Activated effector memory CD4-positive, alpha-beta T cell treated with anti-CD3 and anti-CD28 coated beads, Interleukin-2, amount 50 U/mL, for 16 hours (primary cell): ENCODE data around the gene STOML1.

Experiments
- DNase-seq: peaks from one replicate; pipeline ENCODE4 v3.0.0-alpha.2; 2020

STOML1 gene

GRCh38 chr15:74013374-74013894, 21.3 kb upstream of the STOML1 start:
- no peak for DNase-seq

GRCh38 chr15:74011610-74012009, 19.5 kb upstream of the STOML1 start:
- DNase-seq, result no peak

- DNase-seq, result no peak
Measured at GRCh38 chr15:74010929-74011540, 18.9 kb upstream of the STOML1 start.

- no peak for DNase-seq
Measured at GRCh38 chr15:74008901-74009300, 16.8 kb upstream of the STOML1 start.

DNA sequence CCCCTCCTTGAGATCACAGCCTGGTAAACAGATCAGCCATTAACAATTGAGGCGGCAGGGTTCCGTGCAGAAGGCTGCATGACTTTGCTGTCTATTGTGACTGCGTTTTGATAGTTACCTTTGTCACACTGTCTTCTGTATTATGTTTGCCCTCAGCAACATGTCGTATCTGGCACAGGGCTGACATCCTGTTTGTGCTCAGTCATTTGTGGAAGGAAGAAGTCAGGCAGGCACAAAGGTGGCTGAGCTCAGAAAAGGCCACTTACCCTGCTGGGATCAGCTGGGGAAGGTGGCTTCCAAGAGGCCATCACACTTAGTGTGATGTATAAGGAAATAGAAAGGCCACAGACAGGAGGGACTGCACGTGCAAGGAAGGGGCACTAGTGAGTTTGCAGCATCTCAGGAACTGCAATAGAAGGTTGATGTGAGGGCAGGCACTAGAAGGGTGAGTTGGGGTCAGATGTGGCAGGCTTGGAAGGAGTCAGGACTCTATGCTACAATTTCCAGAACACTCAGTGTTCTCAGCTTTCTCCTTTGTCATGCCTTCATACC, 15.8 kb upstream of the STOML1 start:
- no peak for DNase-seq

DNA sequence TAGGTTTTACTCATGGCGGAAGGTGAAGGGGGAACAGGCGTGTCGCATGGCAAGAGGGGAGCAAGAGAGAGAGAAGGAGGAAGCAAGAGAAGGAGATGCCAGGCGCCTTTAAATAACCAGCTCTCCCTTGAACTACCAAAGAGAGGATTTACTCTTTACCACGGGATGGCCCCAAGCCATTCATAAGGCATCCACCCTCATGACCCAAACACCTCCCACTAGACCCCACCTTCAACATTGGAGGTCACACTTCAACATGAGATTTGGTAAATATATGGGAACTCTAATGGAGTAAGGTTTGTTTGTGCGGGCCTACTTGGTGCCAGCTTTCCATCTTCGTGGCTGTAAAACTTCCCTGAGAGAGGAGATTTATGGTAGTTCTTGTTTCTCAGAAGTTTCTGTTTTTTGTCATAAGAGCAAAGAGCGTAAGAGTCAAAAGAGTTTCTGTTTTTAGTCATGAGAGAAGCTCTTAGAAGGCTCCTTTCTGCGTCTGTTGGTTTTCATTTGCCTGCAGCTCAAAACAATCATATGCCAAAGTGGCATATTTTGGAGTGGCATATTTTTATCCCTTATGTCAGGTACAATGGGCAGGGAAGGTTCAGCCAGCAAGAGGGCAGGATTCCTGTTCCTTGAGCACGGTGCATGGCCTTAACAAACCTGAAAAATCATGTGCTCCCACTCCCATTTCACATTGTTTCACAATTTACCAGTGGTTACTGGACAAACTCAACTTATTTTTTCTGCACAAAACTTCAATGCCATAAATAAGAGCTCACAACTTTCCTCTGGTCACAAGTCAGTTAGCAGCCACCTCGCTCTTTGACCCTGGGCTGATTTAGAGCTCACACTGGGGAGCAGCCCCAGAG, 14.9 kb upstream of the STOML1 start:
- no peak for DNase-seq

GRCh38 chr15:73997986-73998385, 5.9 kb upstream of the STOML1 start:
- no peak for DNase-seq

DNA sequence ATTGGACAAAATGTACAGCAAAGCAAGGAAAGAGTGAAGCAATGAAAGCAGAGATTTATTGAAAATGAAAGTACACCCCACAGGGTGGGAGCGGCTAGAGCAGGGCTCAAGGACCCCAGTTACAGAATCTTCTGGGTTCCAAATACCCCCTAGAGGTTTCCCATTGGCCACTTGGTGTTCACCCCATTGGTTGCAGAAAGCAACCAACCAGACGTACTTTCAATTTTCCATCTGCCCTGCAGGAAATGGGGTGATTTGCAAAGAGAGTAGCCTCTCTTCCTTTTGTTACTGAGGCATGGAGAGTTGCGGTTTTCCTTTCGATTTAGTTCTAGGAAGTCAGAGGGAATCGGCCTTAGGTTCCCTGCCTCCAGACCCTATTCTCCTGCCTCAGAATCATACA, 4.8 kb upstream of the STOML1 start:
- peak; percentile 71 for DNase-seq

GRCh38 chr15:73996267-73996666, 4.2 kb upstream of the STOML1 start:
- no peak for DNase-seq

DNA sequence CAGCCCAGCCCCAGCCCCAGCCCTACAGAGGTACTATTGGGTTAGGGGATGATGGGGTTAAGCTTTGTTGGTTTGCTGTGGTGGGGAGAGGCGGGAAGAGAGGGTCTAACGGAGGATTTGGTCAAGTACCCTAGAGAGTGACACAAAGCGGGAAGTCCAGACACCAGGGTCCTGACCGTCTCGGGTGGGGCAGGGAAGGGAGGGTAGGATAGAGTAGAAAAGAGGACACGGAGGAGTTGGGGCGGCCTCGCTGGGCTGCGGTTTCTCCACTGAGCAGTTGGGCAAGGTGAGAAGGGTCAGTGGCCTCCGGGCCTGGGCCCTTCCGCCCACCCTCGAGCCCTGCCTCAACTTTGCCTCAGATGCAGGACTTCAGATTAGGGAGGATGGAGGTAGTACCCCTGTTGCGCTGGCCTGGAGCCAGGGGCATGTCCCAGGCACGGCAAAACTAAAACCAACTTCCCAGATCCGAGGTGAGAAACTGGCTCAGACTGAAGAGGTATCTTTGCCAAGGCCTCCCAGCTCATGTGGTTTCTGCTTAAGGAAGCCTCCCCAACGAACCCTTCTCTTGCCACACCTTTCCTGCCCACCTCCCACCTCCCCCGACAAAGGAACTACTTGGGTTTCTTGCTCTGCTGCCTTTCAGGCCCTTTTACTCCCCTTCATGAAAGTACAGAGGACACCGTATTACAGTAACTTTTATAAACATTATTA, 3.0 kb upstream of the STOML1 start:
- DNase-seq, result peak; percentile 71

- DNase-seq, result peak; percentile 97
Measured at GRCh38 chr15:73994413-73994883, 2.4 kb upstream of the STOML1 start, which contains the start of gene PML. Gene PML (plus strand): TSS chr15:73994716. CDS start chr15:73994813, 97 bp downstream.

DNA sequence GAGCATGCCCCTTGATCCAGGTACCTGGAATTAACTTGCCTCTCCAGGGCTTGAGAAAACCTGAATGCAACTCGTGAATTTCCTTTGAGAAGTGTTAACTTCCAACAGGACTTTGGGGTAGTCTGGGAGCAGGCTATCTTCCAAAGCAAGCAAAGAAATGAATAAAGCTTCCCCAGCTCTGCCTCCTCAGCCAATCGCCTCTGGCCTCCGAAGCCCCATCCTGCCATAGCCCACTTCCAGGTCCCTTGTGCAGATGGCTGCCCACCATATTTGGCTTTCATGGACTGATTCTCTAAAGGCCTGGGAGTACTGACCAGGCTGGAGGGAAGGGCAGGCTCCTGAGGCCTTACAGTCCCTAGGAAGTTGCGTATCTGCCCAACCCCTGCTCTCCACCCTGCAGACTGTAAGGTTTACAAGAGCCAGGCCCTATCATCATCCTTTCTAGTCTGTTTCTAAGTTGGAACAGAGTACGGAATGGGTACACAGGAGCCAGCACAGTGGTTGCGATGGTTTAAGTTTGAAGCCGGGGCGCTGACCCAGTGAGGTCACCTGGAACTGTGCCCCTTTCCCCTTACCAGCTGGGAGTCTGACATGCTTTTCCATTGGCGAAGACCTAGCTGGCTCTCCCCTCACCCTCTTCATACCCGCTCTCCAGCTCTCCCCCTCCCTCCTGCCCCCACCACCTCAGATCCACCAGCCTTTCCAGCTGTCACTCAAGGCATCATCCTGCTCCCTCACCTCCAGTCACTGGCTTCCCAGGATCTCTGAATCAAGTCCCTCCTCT, 1.3 kb upstream of the STOML1 start:
- no peak for DNase-seq

GRCh38 chr15:73992594-73992898, 451 bp upstream of the STOML1 start:
- no peak for DNase-seq

- no peak for DNase-seq
Measured at GRCh38 chr15:73991260-73991659, 835 bp downstream of the STOML1 start.

- DNase-seq, result no peak
Measured at GRCh38 chr15:73990250-73991005, 1.7 kb downstream of the STOML1 start.

GRCh38 chr15:73989001-73989798, 2.9 kb downstream of the STOML1 start:
- no peak for DNase-seq

DNA sequence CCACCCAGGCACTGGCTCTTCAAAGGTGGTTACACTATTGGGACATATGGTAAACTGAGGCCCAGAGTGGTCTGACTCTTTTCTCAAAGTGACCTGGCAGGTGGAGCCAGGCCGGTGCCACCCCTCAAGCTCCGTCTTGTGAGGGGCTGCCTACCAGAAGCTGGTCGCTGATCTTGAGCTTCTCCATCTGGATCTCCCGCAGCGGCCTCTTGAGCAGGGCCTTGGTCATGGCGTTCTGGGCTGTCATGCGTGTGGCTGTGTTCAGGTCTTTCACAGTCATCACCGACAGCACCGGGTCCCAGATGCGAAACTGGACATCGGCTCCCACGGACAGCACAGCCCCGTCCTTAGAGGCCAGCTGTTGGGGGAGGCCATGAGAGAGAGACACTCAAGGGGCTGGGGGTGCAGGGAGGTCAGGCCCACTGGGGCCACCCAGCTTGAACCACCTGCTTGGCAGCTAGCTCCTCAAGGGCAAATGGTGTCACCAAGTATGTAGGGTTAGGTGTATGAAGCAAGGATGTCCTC, 3.6 kb downstream of the STOML1 start:
- DNase-seq, result no peak

DNA sequence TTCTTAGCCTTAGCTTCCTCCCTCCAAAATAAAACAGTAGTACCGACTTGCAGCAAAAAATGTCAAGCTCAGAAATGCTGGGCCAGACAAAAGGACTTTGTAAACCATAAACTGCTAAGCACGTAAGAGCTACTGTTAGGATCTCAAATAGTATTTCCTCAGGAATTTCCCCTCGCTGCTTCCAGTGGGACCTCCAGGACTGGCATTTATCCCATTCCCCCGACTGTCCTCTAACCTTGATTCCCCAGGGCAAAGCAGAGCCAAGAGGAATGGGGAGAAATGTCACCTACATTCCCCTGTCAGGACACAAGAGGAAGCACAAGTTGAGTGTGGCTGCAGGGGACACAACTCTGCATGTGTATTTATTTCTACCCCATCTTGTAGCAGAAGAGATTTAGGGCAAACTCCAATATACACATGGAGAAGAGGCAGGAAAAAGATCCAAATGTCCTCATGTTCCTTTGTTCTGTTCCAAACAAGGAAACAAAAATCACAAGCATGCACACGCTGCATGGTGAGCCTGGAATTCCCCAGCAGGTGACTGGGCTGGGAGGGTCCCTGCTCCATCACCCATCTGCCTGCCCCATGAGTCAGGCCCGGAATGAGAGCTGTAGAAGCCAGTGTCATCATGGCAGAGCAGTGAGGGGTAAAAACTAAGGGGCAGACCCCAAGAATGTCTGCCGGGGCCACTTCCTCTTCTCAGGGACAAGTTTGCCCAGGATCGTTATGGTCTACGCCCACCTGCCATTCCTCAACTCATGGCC, 4.2 kb downstream of the STOML1 start:
- DNase-seq, result no peak

- no peak for DNase-seq
Measured at GRCh38 chr15:73987250-73987649, 4.8 kb downstream of the STOML1 start.

- DNase-seq, result no peak
Measured at GRCh38 chr15:73986776-73987056, 5.4 kb downstream of the STOML1 start.
